ENCODE measurements around the gene TINAGL1. TPM values are rescaled to one million over a fixed set of nuclear protein-coding genes. Genes with fewer than 3 reads are reported as not detected.

Gene TINAGL1
- total and polyA plus RNA-seq, 10 of the 15 experiments (the other 5 are each of a cell fraction or from before 2014, with no cell fraction given) = 0.20 to 0.49 (median 0.23) TPM; not detected in 7

GRCh38 chr1:31602081-31602480 is 25.8 kb downstream of the TINAGL1 start (continued):
- TF ChIP-seq REST (IDR thresholded peaks at IDR 0.05; ENCODE audit: low read depth, low read length) (no peak), RBBP5 (conservative IDR thresholded peaks at IDR 0.05) (no peak), KLF5 (IDR thresholded peaks at IDR 0.05; ENCODE audit: partially characterized antibody) (no peak), HDAC6 (IDR thresholded peaks at IDR 0.05; ENCODE audit: unreplicated experiment) (no peak), ZNF622 (IDR thresholded peaks at IDR 0.05) (no peak), SMAD1 (IDR thresholded peaks at IDR 0.05; ENCODE audit: low read depth, partially characterized antibody) (no peak)
- TF ChIP-seq, protein P1, sequence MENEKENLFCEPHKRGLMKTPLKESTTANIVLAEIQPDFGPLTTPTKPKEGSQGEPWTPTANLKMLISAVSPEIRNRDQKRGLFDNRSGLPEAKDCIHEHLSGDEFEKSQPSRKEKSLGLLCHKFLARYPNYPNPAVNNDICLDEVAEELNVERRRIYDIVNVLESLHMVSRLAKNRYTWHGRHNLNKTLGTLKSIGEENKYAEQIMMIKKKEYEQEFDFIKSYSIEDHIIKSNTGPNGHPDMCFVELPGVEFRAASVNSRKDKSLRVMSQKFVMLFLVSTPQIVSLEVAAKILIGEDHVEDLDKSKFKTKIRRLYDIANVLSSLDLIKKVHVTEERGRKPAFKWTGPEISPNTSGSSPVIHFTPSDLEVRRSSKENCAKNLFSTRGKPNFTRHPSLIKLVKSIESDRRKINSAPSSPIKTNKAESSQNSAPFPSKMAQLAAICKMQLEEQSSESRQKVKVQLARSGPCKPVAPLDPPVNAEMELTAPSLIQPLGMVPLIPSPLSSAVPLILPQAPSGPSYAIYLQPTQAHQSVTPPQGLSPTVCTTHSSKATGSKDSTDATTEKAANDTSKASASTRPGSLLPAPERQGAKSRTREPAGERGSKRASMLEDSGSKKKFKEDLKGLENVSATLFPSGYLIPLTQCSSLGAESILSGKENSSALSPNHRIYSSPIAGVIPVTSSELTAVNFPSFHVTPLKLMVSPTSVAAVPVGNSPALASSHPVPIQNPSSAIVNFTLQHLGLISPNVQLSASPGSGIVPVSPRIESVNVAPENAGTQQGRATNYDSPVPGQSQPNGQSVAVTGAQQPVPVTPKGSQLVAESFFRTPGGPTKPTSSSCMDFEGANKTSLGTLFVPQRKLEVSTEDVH (IDR thresholded peaks at IDR 0.05; ENCODE audit: low read depth, partially characterized antibody) = no peak

Data from GM12878 (cell line).